HG03159 (cell line): ENCODE data around the gene ENDOU.

Source experiments
- ATAC-seq: cut with Tn5 transposase; IDR thresholded peaks from one replicate; pipeline ENCODE4 v1.9.1; 2021; ENCODE audit warnings: mild to moderate bottlenecking, moderate library complexity; ENCODE audit not compliant: unreplicated experiment

The ENDOU gene

GRCh38 chr12:47725091-47725772 is at the start of gene ENDOU:
TSS of gene ENDOU (minus strand) at chr12:47725490. CDS start at chr12:47725413, 77 bp downstream.
- ATAC-seq = no peak

- ATAC-seq = no peak
Observed at GRCh38 chr12:47774663-47775062, 49.4 kb upstream of the ENDOU start.

GRCh38 chr12:47773858-47774580 is 48.7 kb upstream of the ENDOU start:
- no peak for ATAC-seq

- ATAC-seq = peak; percentile 78
Observed at GRCh38 chr12:47773062-47773857, 48.0 kb upstream of the ENDOU start, which contains the start of gene SLC48A1. TSS of gene SLC48A1 (plus strand) at chr12:47773238. CDS start at chr12:47773305, 67 bp downstream.

DNA sequence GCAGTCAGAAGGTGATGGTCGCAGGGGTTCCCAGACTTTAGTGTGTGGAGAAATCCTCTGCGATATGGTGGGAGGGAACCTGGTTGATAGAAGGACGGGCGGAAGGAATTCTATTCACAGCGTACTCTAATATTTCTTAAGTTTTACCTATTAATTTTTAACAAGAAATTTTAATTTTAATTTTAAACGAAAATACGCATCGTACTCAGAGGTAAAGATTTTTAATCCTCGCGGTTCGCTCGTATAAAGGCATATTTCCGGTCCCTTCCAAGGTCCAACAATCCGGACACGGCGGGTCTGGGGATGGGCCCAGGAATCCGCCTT is 47.4 kb upstream of the ENDOU start:
- ATAC-seq = no peak

DNA sequence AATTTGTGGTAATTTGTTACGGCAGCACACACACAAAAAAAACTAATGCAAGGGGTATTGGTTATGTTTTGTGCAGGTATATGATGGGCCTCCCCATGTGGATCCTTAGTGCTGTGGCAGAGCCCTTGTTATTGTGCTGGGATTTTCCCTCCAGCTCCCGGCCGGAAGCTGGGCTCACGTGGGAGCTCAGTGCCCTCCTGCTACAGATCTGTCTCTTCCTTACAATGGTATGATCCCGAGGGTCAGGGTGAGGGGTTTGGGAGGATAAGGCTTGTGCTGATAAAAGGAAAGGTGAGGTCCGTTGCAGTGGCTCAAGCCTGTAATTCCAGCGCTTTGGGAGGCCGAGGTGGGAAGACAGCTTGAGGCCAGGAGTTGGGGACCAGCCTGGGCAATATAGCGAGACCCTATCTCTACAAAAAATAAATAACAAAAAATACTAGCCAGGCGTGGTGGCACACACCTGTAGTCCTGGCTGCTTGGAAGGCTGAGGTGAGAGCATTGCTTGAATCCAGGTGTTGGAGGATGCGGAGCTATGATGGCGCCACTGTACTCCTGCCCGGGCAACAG is 46.9 kb upstream of the ENDOU start:
- no peak for ATAC-seq

- no peak for ATAC-seq
Observed at GRCh38 chr12:47771304-47771703, 46.0 kb upstream of the ENDOU start.

- no peak for ATAC-seq
Observed at GRCh38 chr12:47770086-47770726, 44.9 kb upstream of the ENDOU start.

GRCh38 chr12:47769234-47770085 is 44.2 kb upstream of the ENDOU start:
- no peak for ATAC-seq

DNA sequence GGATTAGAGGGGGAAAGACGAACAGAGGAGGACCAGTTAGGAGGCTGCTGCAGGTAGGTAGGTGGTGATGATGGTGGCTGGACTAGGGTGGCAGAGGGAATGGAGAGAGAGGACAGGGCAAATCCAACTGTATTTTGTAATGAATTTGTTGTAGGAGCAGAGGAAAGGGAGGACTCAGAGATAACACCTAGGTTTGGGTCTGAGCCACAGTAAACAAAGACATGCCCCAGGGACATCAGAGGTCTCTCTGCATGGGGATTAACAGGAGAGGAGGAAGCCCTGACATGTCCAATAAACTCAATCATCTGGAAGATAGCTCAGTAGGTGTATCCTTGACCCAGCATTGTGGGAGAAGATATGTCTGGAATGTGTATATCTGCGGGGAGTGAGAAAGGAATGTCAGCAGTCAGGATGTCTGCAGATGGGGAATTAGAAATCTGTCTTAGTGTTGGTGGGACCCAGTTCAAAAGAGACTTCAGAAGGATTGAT is 43.1 kb upstream of the ENDOU start:
- no peak for ATAC-seq

- ATAC-seq = no peak
Observed at GRCh38 chr12:47767216-47767724, 42.0 kb upstream of the ENDOU start.

DNA sequence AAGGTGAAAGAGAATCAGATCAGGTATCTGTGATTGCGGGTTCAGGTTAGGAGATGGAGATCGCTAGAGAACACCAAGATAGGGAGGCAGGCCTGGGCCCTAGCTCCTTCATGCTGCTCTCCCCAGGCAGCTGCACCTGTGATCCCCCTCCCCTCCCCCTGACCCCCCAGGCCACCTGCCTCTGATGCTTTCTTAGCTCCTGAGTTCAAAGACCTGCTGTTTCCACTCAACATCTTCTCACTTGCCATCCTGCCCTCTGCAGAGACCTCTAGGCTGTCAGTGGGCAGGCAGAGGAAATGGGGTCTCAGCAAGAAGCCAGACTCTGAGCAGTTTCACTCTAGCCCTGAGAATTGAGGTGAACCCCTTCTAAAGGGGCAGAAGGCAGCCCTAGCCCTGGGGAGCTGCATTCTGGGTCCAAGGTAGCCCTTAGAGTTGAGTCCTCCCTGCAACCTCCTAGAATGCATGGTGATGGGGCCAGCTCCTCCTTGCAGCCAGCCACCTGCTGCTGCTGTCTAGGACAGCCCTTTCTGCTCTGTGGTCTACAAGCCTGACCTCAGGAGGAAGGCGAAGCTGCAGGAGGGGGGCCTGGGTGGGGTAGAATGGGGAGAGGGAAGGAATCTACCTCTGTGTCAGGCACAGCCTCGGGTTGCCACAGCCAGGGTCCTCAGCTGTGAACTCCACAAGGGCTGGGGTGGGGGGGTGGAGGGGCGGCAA is 41.4 kb upstream of the ENDOU start:
- no peak for ATAC-seq

- ATAC-seq = no peak
Observed at GRCh38 chr12:47763481-47764346, 38.4 kb upstream of the ENDOU start.

- no peak for ATAC-seq
Observed at GRCh38 chr12:47762850-47763465, 37.7 kb upstream of the ENDOU start.

- peak; percentile 54 for ATAC-seq
Observed at GRCh38 chr12:47758834-47759690, 33.8 kb upstream of the ENDOU start, which contains the start of gene RAPGEF3. TSS of gene RAPGEF3 (minus strand) at chr12:47758880. CDS start at chr12:47758556, 324 bp downstream.

- ATAC-seq = no peak
Observed at GRCh38 chr12:47758584-47758833, 33.2 kb upstream of the ENDOU start.
